Heart left ventricle (tissue), 13 donors: ENCODE data around the gene RGL1.

Experiments used
- POLR2A ChIP-seq, 2 donors: fragments of 450-650 bp; IDR thresholded peaks; one replicate each; pipeline ENCODE4 v1.6.1; 2017; ENCODE audit warnings: antibody characterized with exemption in 2 of 2, mild to moderate bottlenecking in 2 of 2, moderate library complexity in 2 of 2
- TF ChIP-seq, protein P1 (sequence below), 12 donors: fragments of 200-600 bp; sonication (generic) in 4 of 12; IDR thresholded peaks; one replicate each; pipeline versions ENCODE4 v1.5.0 to v1.8.0; 2018 to 2022; ENCODE audit warnings: antibody characterized with exemption in 12 of 12, mild to moderate bottlenecking in 5 of 12
- donor health status: ischemic (EF 13 %, LVEDD 7.1; RV severe dilation, severe dysfunction).
- donor health status: DM: no; HTN: yes; CAD: no.
- donor health status: DM: no; HTN: no; CAD: no.
- donor health status: ischemic (EF 25% LVEDD 6.9; RV normal size, moderate dysfunction).
- donor health status: ischemic (EF 25% LVEDD 5.7; RV mildly dilated, moderate dysfunction).
- donor health status: ischemic (EF 35%, LVEDD 5.7; RV mildly dilated, moderate dysfunction).
- donor health status: nonischemic (EF 11% LVEDD 7.7; RV severe dilation, severe dysfunction).
- donor health status: DM: yes; HTN: yes; CAD: no.
- donor health status: PGD.
- donor health status: ischemic (EF 29% LVEDD 5.4; RV normal size, mild dysfunction).
- donor health status: nonischemic (EF 23%, LVEDD 6.1; RV moderate dilation, normal function).

DNA sequence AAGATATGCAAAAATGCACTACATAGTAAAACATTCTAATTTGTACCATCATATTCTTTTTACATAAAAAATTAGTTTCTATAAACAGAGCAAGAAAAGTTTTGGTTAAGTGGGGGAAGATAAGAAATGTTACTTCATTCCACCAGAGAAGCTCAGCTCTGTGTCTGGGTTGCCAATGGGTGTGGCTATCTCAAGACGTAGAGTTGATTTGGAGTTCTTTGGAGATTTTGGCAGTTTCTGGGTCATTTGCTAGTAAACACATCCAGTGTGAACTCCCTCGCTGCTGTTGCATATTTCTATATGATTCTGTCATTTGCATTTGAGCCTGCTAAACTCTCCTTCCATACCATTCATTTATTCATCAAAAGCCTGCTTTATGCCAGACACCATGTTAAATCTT lies 7.2 kb downstream of the RGL1 start:
- TF ChIP-seq, protein P1, sequence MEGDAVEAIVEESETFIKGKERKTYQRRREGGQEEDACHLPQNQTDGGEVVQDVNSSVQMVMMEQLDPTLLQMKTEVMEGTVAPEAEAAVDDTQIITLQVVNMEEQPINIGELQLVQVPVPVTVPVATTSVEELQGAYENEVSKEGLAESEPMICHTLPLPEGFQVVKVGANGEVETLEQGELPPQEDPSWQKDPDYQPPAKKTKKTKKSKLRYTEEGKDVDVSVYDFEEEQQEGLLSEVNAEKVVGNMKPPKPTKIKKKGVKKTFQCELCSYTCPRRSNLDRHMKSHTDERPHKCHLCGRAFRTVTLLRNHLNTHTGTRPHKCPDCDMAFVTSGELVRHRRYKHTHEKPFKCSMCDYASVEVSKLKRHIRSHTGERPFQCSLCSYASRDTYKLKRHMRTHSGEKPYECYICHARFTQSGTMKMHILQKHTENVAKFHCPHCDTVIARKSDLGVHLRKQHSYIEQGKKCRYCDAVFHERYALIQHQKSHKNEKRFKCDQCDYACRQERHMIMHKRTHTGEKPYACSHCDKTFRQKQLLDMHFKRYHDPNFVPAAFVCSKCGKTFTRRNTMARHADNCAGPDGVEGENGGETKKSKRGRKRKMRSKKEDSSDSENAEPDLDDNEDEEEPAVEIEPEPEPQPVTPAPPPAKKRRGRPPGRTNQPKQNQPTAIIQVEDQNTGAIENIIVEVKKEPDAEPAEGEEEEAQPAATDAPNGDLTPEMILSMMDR (IDR thresholded peaks at IDR 0.05) = no peak
- no peak for TF ChIP-seq POLR2A (IDR thresholded peaks at IDR 0.05)
